ENCODE measurements around the gene NR2F1-AS1. TPM values are rescaled to one million over a fixed set of nuclear protein-coding genes. Genes with fewer than 3 reads are reported as not detected.

The NR2F1-AS1 gene
- total and polyA plus RNA-seq, 2 donors (not counting 1 experiment from before 2014, with no cell fraction given), result not detected

DNA sequence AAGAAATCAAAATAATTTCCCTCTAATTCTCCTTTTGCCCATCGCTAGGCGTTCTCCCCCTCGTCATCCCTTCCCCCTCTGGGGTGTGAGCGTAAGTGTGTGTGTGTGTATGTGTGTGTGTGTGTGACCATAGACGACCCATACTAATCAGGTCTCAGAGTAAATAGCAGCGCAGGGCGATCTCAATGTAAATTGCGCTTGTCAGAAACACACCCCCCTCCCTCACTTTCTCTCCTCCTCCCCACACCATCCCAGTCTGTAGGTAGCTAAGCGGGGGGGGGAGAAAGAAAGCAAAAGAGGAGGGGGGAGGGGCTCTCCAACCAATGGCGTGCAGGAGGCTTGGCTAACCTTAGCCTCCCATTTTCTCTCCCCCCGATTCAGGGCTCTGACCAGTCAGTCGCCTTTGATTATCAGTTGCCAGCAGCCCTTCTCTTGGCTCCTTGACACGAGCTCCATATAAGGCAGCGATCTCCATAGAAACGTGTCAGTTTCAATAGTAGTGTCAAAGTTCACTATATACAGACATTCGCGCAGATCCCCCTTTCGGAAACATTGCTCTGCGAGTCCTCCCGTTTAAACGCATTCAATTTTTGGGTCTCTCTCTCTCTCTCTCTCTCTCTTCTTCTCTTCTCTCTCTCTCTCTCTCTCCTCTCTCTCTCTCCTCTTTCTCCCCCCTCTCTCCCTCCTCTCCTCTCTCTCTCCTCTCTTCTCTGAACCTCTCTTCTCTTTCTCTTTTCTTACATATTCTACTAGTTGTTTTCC is 1.8 kb upstream of the NR2F1-AS1 start, which contains the start of gene NR2F1:
Gene NR2F1, plus strand, starts transcription at position 546 of the 762 bp plus-strand sequence. CDS start 1,802 bp downstream, outside the sequence.
- no peak within 1 kb of the TSS for H3K27ac ChIP-seq (ENCODE audit: low read length in 2 of 2)
- H3K4me2 ChIP-seq (replicated peaks; ENCODE audit: low read depth, low read length, poor library complexity, severe bottlenecking), result peak within 1 kb of the TSS; percentile 77
- peaks cover 32% of the 10 kb centered on the region for H3K4me1 Mint-ChIP-seq
- H3K36me3 ChIP-seq (replicated peaks in 1 of 2; ENCODE audit: control extremely low read depth in 1 of 2, control insufficient read depth in 1 of 2, extremely low read depth in 1 of 2, insufficient read depth in 2 of 2, low read length in 1 of 2), result no peaks in the 10 kb centered on the region
- ATAC-seq (ENCODE audit: low read depth) (no peak), DNase-seq (peak; percentile 47)
- peak within 1 kb of the TSS in 2 of 5 experiments; percentile 23 for H3K4me3 ChIP-seq (ENCODE audit: control extremely low read depth in 1 of 5, extremely low read depth in 1 of 5, insufficient read depth in 1 of 5, low read depth in 2 of 5, low read length in 4 of 5)
- H2AFZ ChIP-seq (ENCODE audit: insufficient read depth, low read depth, low read length, poor library complexity, severe bottlenecking), result peak within 1 kb of the TSS; percentile 10
- H4K20me1 ChIP-seq (ENCODE audit: control insufficient read depth, insufficient read depth, low read length, poor library complexity, severe bottlenecking), result no peaks in the 10 kb centered on the region
- POLR2A ChIA-PET, result interaction anchor here (0.7 kb wide), 1 partner anchor 9 kb away, joined by 4 read pairs; no protein-coding TSS in a partner anchor
- intact Hi-C loops (cut with micrococcal nuclease), result no loop called here
- no peaks in the 10 kb centered on the region for H3K9me3 Mint-ChIP-seq (ENCODE audit: insufficient read depth)
- H3K27me3 Mint-ChIP-seq, result peaks cover 41% of the 10 kb centered on the region
- no peak within 1 kb of the TSS for H3K27ac Mint-ChIP-seq
- H3K4me1 ChIP-seq (ENCODE audit: control insufficient read depth in 2 of 2, insufficient read depth in 2 of 2, low read length in 2 of 2), result peaks cover 54 to 69% of the 10 kb centered on the region in 2 donors
- peaks cover 0 to 55% (median 4%) of the 10 kb centered on the region in 3 donors for H3K9me3 ChIP-seq (ENCODE audit: control extremely low read depth in 1 of 3, control insufficient read depth in 2 of 3, insufficient read depth in 1 of 3, low read length in 2 of 3)
- H3K4me3 Mint-ChIP-seq, result no peak within 1 kb of the TSS
- no peak within 1 kb of the TSS for H3K9ac ChIP-seq (ENCODE audit: low read length)
- H3K27me3 ChIP-seq (replicated peaks in 1 of 4; ENCODE audit: control extremely low read depth in 1 of 4, control insufficient read depth in 3 of 4, insufficient read depth in 4 of 4, low read length in 3 of 4), result peaks cover 0 to 84% (median 71%) of the 10 kb centered on the region in 4 experiments
- TF ChIP-seq EZH2 (IDR thresholded peaks at IDR 0.05; ENCODE audit: borderline replicate concordance, insufficient read depth, low read depth, low read length, poor library complexity, severe bottlenecking) (peak; percentile 46), CTCF (IDR thresholded peaks at IDR 0.05) (no peak)
- no peaks in the 10 kb centered on the region for H3K79me2 ChIP-seq (ENCODE audit: control insufficient read depth, insufficient read depth, low read length)
- CTCF ChIA-PET, result interaction anchor here (0.7 to 1.6 kb wide), 3 partner anchors 8 to 29 kb away, joined by 3 to 4 read pairs (median 4); no protein-coding TSS in a partner anchor
- 4% methylated on average over 10 of the region's 21 CpGs for WGBS (ENCODE audit: insufficient coverage)

DNA sequence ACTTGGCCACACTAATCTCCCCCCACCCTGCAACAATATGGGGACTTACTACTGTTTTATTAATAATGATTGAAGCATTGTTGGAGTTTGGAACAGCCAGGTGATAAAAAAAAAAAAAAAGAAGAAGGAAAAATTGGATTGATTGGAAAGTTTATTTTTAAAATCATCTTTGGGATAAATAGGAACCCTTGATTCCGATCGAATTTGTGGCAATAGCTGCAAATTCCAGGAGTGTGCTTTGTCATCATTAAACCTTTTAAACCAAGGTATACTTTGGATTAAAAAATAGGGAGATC is 1.1 kb upstream of the NR2F1-AS1 start:
- H3K27ac Mint-ChIP-seq, result no peak overlapping the region
- peaks cover 0 to 49% (median 0%) of the 10 kb centered on the region in 3 donors for H3K9me3 ChIP-seq (ENCODE audit: control extremely low read depth in 1 of 3, control insufficient read depth in 2 of 3, insufficient read depth in 1 of 3, low read length in 2 of 3)
- H3K27me3 ChIP-seq (replicated peaks in 1 of 4; ENCODE audit: control extremely low read depth in 1 of 4, control insufficient read depth in 3 of 4, insufficient read depth in 4 of 4, low read length in 3 of 4), result peaks cover 3 to 84% (median 71%) of the 10 kb centered on the region in 4 experiments
- H3K36me3 ChIP-seq (replicated peaks in 1 of 2; ENCODE audit: control extremely low read depth in 1 of 2, control insufficient read depth in 1 of 2, extremely low read depth in 1 of 2, insufficient read depth in 2 of 2, low read length in 1 of 2), result no peaks in the 10 kb centered on the region
- peaks cover 49 to 66% of the 10 kb centered on the region in 2 donors for H3K4me1 ChIP-seq (ENCODE audit: control insufficient read depth in 2 of 2, insufficient read depth in 2 of 2, low read length in 2 of 2)
- CTCF ChIA-PET, result interaction anchor here (0.7 to 1.6 kb wide), 2 partner anchors 9 to 29 kb away, joined by 3 to 4 read pairs; no protein-coding TSS in a partner anchor
- H2AFZ ChIP-seq (ENCODE audit: insufficient read depth, low read depth, low read length, poor library complexity, severe bottlenecking), result no peak overlapping the region
- intact Hi-C loops (cut with micrococcal nuclease), result no loop called here
- peak overlapping the region; percentile 87 for H3K4me2 ChIP-seq (replicated peaks; ENCODE audit: low read depth, low read length, poor library complexity, severe bottlenecking)
- POLR2A ChIA-PET, result no interaction called here
- TF ChIP-seq CTCF (IDR thresholded peaks at IDR 0.05), result no peak
- no peak for TF ChIP-seq EZH2 (IDR thresholded peaks at IDR 0.05; ENCODE audit: borderline replicate concordance, insufficient read depth, low read depth, low read length, poor library complexity, severe bottlenecking)
- H3K9me3 Mint-ChIP-seq (ENCODE audit: insufficient read depth), result no peaks in the 10 kb centered on the region
- no peak overlapping the region for H3K27ac ChIP-seq (ENCODE audit: low read length in 2 of 2)
- H3K27me3 Mint-ChIP-seq, result peaks cover 41% of the 10 kb centered on the region
- H3K4me3 Mint-ChIP-seq, result no peak overlapping the region
- DNase-seq (no peak), ATAC-seq (ENCODE audit: low read depth) (no peak)
- WGBS (ENCODE audit: insufficient coverage), result no CpG with 5 or more reads among the region's 2 CpGs
- H3K4me3 ChIP-seq (ENCODE audit: control extremely low read depth in 1 of 5, extremely low read depth in 1 of 5, insufficient read depth in 1 of 5, low read depth in 2 of 5, low read length in 4 of 5), result no peak overlapping the region
- H3K4me1 Mint-ChIP-seq, result peaks cover 28% of the 10 kb centered on the region
- no peaks in the 10 kb centered on the region for H4K20me1 ChIP-seq (ENCODE audit: control insufficient read depth, insufficient read depth, low read length, poor library complexity, severe bottlenecking)
- H3K9ac ChIP-seq (ENCODE audit: low read length), result no peak overlapping the region
- H3K79me2 ChIP-seq (ENCODE audit: control insufficient read depth, insufficient read depth, low read length), result no peaks in the 10 kb centered on the region
